K562 (cell line): ENCODE data around the gene GNRH2. TPM values are rescaled to one million over a fixed set of nuclear protein-coding genes. Genes with fewer than 3 reads are reported as not detected.
A peak's percentile ranks its signal among the peaks of the same experiment; 100 is the strongest.

Experiments
- CEBPG ChIP-seq, 3 experiments: fragments of 200-800 bp in 1 of 3; sonication (Bioruptor generic) in 1 of 3; sonication (generic) in 1 of 3; formaldehyde crosslinking in 1 of 3; IDR thresholded peaks in 2 of 3; conservative IDR thresholded peaks in 1 of 3; 2 replicates each; pipeline versions ENCODE4 v1.6.1 to v1.8.0; 2016 to 2022; ENCODE audit warnings: missing compliant biosample characterization in 2 of 3, missing genetic modification characterization in 2 of 3, mild to moderate bottlenecking in 1 of 3, missing genetic modification reagents in 1 of 3
- EWSR1 ChIP-seq: fragments of 450-650 bp; IDR thresholded peaks from 2 replicates; pipeline ENCODE4 v1.6.1; 2018; ENCODE audit warnings: borderline replicate concordance, mild to moderate bottlenecking, low read depth, moderate library complexity; ENCODE audit not compliant: partially characterized antibody
- GABPB2 ChIP-seq: fragments of 250-450 bp; sonication (Bioruptor Pico); conservative IDR thresholded peaks from 2 replicates; pipeline ENCODE4 v1.5.1; 2021; ENCODE audit warnings: mild to moderate bottlenecking
- IRF2 ChIP-seq: sonication (generic); formaldehyde crosslinking; IDR thresholded peaks from 2 replicates; pipeline ENCODE4 v1.8.1; 2022; ENCODE audit warnings: mild to moderate bottlenecking, missing genetic modification reagents
- JUN ChIP-seq, 2 experiments: sonication (generic) in 1 of 2; formaldehyde crosslinking in 1 of 2; IDR thresholded peaks; 2 replicates each; pipeline versions ENCODE4 v1.6.1 to v1.8.0; 2012 to 2022; ENCODE audit warnings: borderline replicate concordance in 2 of 2, mild to moderate bottlenecking in 2 of 2, improper control_type of control experiment in 1 of 2, low read depth in 1 of 2, low read length in 1 of 2, missing genetic modification reagents in 1 of 2
- KAT8 ChIP-seq: fragments of 450-650 bp; IDR thresholded peaks from 2 replicates; pipeline ENCODE4 v1.6.1; 2016; ENCODE audit warnings: low read depth, mild to moderate bottlenecking
- RNF219 ChIP-seq: fragments of 250-450 bp; sonication (Bioruptor Pico); IDR thresholded peaks from 2 replicates; pipeline ENCODE4 v1.5.0; 2022; ENCODE audit warnings: mild to moderate bottlenecking
- SMAD3 ChIP-seq: fragments of 450-650 bp; formaldehyde crosslinking; conservative IDR thresholded peaks from 2 replicates; pipeline ENCODE4 v1.4.0; 2020; ENCODE audit warnings: mild to moderate bottlenecking
- SP2 ChIP-seq: IDR thresholded peaks from 2 replicates; pipeline ENCODE4 v1.6.1; 2011; ENCODE audit warnings: mild to moderate bottlenecking, low read depth, low read length, moderate library complexity; ENCODE audit not compliant: poor library complexity, severe bottlenecking; ENCODE audit errors: extremely low read depth
- ZBTB11 ChIP-seq, 3 experiments: fragments of 200-800 bp in 1 of 3; fragments of 250-450 bp in 1 of 3; fragments of 450-650 bp in 1 of 3; sonication (Bioruptor Pico) in 1 of 3; sonication (Bioruptor generic) in 1 of 3; formaldehyde crosslinking in 1 of 3; IDR thresholded peaks; 2 replicates each; pipeline versions ENCODE4 v1.6.1 to v1.8.0; 2016 to 2022; ENCODE audit warnings: mild to moderate bottlenecking in 2 of 3, missing genetic modification characterization in 2 of 3, missing compliant biosample characterization in 1 of 3, moderate library complexity in 1 of 3
- ZNF184 ChIP-seq: sonication (generic); formaldehyde crosslinking; IDR thresholded peaks from 2 replicates; pipeline ENCODE4 v1.5.0; 2020; ENCODE audit warnings: missing genetic modification reagents
- ZNF740 ChIP-seq, 3 experiments: fragments of 200-800 bp in 1 of 3; sonication (Bioruptor generic) in 1 of 3; sonication (generic) in 1 of 3; formaldehyde crosslinking in 1 of 3; IDR thresholded peaks; 2 replicates each; pipeline versions ENCODE4 v1.6.1 to v1.8.0; 2016 to 2022; ENCODE audit warnings: mild to moderate bottlenecking in 2 of 3, missing compliant biosample characterization in 2 of 3, missing genetic modification characterization in 2 of 3, missing genetic modification reagents in 1 of 3
- polyA plus RNA-seq, 8 experiments: library from polyadenylated mRNA; depleted of rRNA in 4 of 8; stranded (reverse) in 5 of 8; unstranded in 3 of 8; fragments of >200 nt; fragmentation: Nextera tagmentation in 2 of 8; fragmentation: Illumina TruSeq in 1 of 8; extraction: Ambion mirVana in 2 of 8; extraction: Trizol in 1 of 8; gene quantifications; 2 replicates each; pipeline versions ENCODE4 v1.2.1 to v1.2.3, GENCODE V29; 2011 to 2014; ENCODE audit warnings: inconsistent platforms in 1 of 8, missing spikeins in 1 of 8
- total RNA-seq, 7 experiments: library from RNA; depleted of rRNA in 6 of 7; stranded (reverse); fragments of >200 nt in 6 of 7; fragmentation: Illumina TruSeq in 2 of 7; extraction: Trizol in 2 of 7; gene quantifications; 2 replicates each; pipeline versions ENCODE4 v1.2.1 to v1.2.3, GENCODE V29; 2011 to 2021; ENCODE audit warnings: low replicate concordance in 1 of 7
- TF ChIP-seq, protein P1 (sequence below): conservative IDR thresholded peaks from 2 replicates; pipeline ENCODE4 v1.6.1; 2011; ENCODE audit warnings: low read depth, mild to moderate bottlenecking, low read length; ENCODE audit not compliant: control insufficient read depth

Gene GNRH2
- total and polyA plus RNA-seq, 9 of the 15 experiments (the other 6 are each of a cell fraction or from before 2014, with no cell fraction given), result 0.11 to 0.50 (median 0.24) TPM; not detected in 5

GRCh38 chr20:3045042-3045815 lies 1.8 kb downstream of the GNRH2 start (continued):
- no peak for TF ChIP-seq EWSR1
- TF ChIP-seq IRF2 (CRISPR knock-in tag), result no peak
- TF ChIP-seq ZBTB11 (CRISPR knock-in tag; IDR thresholded peaks at IDR 0.05), result no peak; a peak in 1 of 6 replicates
- TF ChIP-seq CEBPG (CRISPR knock-in tag; IDR thresholded peaks at IDR 0.05), result peak; percentile 5; the same call in 1 of the 2 replicates
- peak in 1 of 2 experiments; percentile 28; a peak in 1 of 4 replicates for TF ChIP-seq CEBPG (tag; conservative IDR thresholded peaks at IDR 0.05 in 1 of 2, IDR thresholded peaks at IDR 0.05 in 1 of 2)
- no peak for TF ChIP-seq SMAD3 (CRISPR knock-in tag)
- TF ChIP-seq, protein P1, sequence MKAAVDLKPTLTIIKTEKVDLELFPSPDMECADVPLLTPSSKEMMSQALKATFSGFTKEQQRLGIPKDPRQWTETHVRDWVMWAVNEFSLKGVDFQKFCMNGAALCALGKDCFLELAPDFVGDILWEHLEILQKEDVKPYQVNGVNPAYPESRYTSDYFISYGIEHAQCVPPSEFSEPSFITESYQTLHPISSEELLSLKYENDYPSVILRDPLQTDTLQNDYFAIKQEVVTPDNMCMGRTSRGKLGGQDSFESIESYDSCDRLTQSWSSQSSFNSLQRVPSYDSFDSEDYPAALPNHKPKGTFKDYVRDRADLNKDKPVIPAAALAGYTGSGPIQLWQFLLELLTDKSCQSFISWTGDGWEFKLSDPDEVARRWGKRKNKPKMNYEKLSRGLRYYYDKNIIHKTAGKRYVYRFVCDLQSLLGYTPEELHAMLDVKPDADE, result no peak
- TF ChIP-seq GABPB2 (CRISPR knock-in tag), result no peak
- no peak for TF ChIP-seq RNF219 (CRISPR knock-in tag)
- TF ChIP-seq KAT8, result no peak
- no peak for TF ChIP-seq SP2
- TF ChIP-seq ZNF184 (CRISPR knock-in tag), result no peak
- peak; percentile 58; the same call in 1 of the 2 replicates for TF ChIP-seq ZNF740 (CRISPR knock-in tag; IDR thresholded peaks at IDR 0.05)
- TF ChIP-seq ZNF740 (tag; IDR thresholded peaks at IDR 0.05), result no peak
- no peak for TF ChIP-seq JUN (IDR thresholded peaks at IDR 0.05; ENCODE audit: borderline replicate concordance, low read depth, low read length)
- no peak for TF ChIP-seq JUN (CRISPR knock-in tag; IDR thresholded peaks at IDR 0.05; ENCODE audit: borderline replicate concordance)
